OCI-LY1 (cell line): ENCODE measurements around the gene AGRN.

ENCODE experiments used
- CTCF ChIP-seq: fragments of 200-600 bp; sonication (generic), shearing (Covaris generic); IDR thresholded peaks from 2 replicates; pipeline ENCODE4 v1.5.1; 2017; ENCODE audit warnings: mild to moderate bottlenecking, antibody characterized with exemption, low read length, moderate library complexity, mixed read lengths
- EZH2 ChIP-seq: fragments of 200-600 bp; sonication (generic), shearing (Covaris generic); IDR thresholded peaks from 2 replicates; pipeline ENCODE4 v1.8.0; 2017; ENCODE audit warnings: borderline replicate concordance, mixed run types, mild to moderate bottlenecking, antibody characterized with exemption, low read length, moderate library complexity, mixed read lengths

GRCh38 chr1:1039145-1039910 is 19.4 kb downstream of the AGRN start:
- TF ChIP-seq CTCF (no peak), EZH2 (no peak)
